ENCODE data around the gene PLXNA2.

DNA sequence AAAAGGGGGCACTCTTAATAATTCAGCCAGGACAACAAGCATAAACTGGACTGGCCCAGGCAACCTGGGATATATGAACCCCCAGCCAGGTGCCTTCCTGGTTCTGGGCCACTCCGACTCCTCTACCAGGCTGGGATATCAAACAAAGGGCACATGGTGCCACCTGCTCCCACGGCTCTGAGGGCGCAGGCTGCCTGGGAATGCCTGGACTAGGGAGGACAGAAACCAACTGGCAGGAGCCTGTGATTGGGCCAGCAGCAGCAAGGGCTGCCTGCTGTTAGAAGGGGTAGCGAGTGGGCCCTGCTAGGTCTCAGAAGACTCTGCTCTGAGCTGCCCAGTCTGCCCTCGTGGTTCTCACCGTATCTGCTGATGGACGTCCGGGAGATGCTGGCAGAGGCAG is 210.0 kb downstream of the PLXNA2 start:
- TF ChIP-seq EZH2 (IDR thresholded peaks at IDR 0.05; ENCODE audit: insufficient read depth, poor library complexity, severe bottlenecking) (no peak), EZH2phosphoT487 (IDR thresholded peaks at IDR 0.05; ENCODE audit: insufficient read depth, low read depth) (no peak)
